ENCODE data around the gene FGF12. TPM values are rescaled to one million over a fixed set of nuclear protein-coding genes. Genes with fewer than 3 reads are reported as not detected.

The FGF12 gene
- total RNA-seq, 1 donor from 2014 or later, result 3.9 TPM

DNA sequence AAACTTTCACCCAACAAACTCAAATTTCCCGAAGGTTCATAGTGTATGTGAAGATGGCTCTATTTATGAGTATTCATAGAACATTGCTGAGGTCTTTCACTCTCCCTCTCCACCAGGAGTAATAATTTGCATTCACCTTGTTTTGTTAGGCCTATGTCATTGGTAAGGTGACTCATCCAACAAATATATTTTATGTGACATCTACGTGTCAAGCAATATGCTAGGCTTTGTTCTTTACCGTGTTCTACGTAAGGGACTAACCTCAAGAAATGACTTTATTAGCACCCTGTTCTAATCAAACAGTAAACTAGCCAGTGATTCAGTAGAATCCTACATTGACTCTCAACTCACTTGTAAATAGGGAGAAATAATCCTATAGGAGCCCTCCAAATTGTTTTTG, 334.4 kb downstream of the FGF12 start:
- TF ChIP-seq CTCF (IDR thresholded peaks at IDR 0.05), result no peak
- H3K9me3 ChIP-seq, result no peaks in the 10 kb centered on the region
- DNase-seq (no peak), ATAC-seq (no peak)
- no peaks in the 10 kb centered on the region for H3K27me3 ChIP-seq (ENCODE audit: low read depth)
- H3K36me3 ChIP-seq, result no peaks in the 10 kb centered on the region
- H3K27ac ChIP-seq, result no peak overlapping the region
- intact Hi-C loops (cut with DNase I), result no loop called here
- no peaks in the 10 kb centered on the region for H3K4me1 ChIP-seq
- H3K4me3 ChIP-seq, result no peak overlapping the region

DNA sequence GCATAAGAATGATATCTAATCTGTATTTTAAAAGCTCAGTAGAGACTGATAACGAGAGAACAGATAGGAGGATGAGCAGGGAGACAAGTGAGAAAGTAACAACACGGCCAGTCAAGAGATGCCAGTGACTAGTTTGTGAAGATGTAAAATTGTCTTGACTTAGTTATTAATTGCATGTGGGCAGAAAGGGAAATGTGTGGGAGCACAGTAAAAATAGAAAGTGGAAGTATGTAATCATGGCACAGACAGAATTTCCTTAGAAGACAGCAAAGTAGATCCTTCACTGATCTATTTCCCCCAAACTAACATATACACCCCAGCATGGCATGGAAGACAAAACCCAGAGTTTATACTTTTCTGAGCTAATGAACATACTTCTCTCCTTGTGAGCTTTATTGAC, 344.5 kb downstream of the FGF12 start:
- no peaks in the 10 kb centered on the region for H3K27me3 ChIP-seq (ENCODE audit: low read depth)
- DNase-seq (no peak), ATAC-seq (no peak)
- TF ChIP-seq CTCF (IDR thresholded peaks at IDR 0.05), result no peak
- no peaks in the 10 kb centered on the region for H3K36me3 ChIP-seq
- H3K4me3 ChIP-seq, result no peak overlapping the region
- no peaks in the 10 kb centered on the region for H3K9me3 ChIP-seq
- H3K4me1 ChIP-seq, result no peaks in the 10 kb centered on the region
- H3K27ac ChIP-seq, result no peak overlapping the region
- intact Hi-C loops (cut with DNase I), result no loop called here

- DNase-seq (no peak), ATAC-seq (no peak)
- Histone ChIP-seq H3K36me3 (no peaks in the 10 kb centered on the region), H3K27ac (no peak overlapping the region), H3K4me1 (no peaks in the 10 kb centered on the region), H3K9me3 (no peaks in the 10 kb centered on the region), H3K4me3 (no peak overlapping the region), H3K27me3 (ENCODE audit: low read depth) (no peaks in the 10 kb centered on the region)
- intact Hi-C loops (cut with DNase I), result no loop called here
- no peak for TF ChIP-seq CTCF (IDR thresholded peaks at IDR 0.05)
These were observed 353.8 kb downstream of the FGF12 start for GRCh38 chr3:192373586-192373985.

DNA sequence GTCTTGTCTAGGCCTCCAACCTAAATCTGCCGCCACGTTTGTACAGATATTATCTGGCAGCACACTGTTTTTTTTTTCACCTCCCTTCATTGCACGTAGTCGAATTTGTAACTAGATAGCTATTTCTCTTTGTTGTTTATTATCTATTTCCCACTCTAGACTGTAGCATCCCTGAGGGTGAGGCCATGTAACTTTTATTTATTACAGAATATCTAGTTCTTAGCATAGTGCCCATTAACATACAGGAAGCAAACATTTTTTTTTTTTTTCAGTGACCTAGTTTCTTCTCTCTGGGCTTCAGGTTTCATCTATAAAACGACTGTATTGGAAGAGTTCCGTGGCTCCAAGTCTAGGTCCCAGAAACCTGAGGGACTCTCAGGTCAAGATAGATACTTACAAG, 354.3 kb downstream of the FGF12 start:
- ATAC-seq (no peak), DNase-seq (no peak)
- intact Hi-C loops (cut with DNase I), result no loop called here
- no peaks in the 10 kb centered on the region for H3K4me1 ChIP-seq
- H3K27me3 ChIP-seq (ENCODE audit: low read depth), result no peaks in the 10 kb centered on the region
- no peaks in the 10 kb centered on the region for H3K9me3 ChIP-seq
- no peak overlapping the region for H3K27ac ChIP-seq
- H3K36me3 ChIP-seq, result no peaks in the 10 kb centered on the region
- no peak for TF ChIP-seq CTCF (IDR thresholded peaks at IDR 0.05)
- H3K4me3 ChIP-seq, result no peak overlapping the region

GRCh38 chr3:192372616-192373015, 354.7 kb downstream of the FGF12 start:
- DNase-seq (no peak), ATAC-seq (no peak)
- intact Hi-C loops (cut with DNase I), result no loop called here
- no peaks in the 10 kb centered on the region for H3K36me3 ChIP-seq
- no peak overlapping the region for H3K27ac ChIP-seq
- no peak overlapping the region for H3K4me3 ChIP-seq
- no peak for TF ChIP-seq CTCF (IDR thresholded peaks at IDR 0.05)
- no peaks in the 10 kb centered on the region for H3K27me3 ChIP-seq (ENCODE audit: low read depth)
- H3K9me3 ChIP-seq, result no peaks in the 10 kb centered on the region
- no peaks in the 10 kb centered on the region for H3K4me1 ChIP-seq

DNA sequence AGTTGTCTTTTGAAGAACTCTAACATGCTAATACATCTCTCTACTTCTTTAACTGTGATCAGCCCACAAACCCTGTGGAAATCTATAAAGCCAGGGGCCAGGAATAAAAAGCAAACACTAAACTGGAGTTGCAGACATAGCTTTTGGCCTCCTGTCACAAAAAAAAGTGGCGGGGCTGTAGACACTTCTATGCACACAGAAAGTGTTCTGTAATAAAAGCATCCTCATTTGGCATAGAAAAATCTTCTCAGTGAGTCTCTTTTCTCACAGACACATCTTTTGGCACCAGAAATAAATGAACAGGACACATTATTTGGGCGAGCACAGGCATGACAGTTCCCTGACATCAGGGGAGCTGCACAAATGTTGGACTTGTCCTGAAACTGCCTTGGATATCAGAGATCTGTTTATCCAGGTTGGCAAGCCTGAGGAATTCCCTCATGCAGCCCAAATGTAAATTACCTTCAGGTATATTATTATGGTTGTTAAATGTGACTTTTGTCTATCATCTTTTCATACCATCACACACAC, 355.4 kb downstream of the FGF12 start:
- no peak for TF ChIP-seq CTCF (IDR thresholded peaks at IDR 0.05)
- ATAC-seq, result no peak
- intact Hi-C loops (cut with DNase I), result no loop called here
- no peak overlapping the region for H3K4me3 ChIP-seq
- H3K27me3 ChIP-seq (ENCODE audit: low read depth), result no peaks in the 10 kb centered on the region
- DNase-seq, result no peak
- no peaks in the 10 kb centered on the region for H3K4me1 ChIP-seq
- no peaks in the 10 kb centered on the region for H3K9me3 ChIP-seq
- no peaks in the 10 kb centered on the region for H3K36me3 ChIP-seq
- H3K27ac ChIP-seq, result no peak overlapping the region
